Memory B cell (primary cell): ENCODE data around the gene PKIB.
A peak's percentile ranks its signal among the peaks of the same experiment; 100 is the strongest.

Experiments
- ATAC-seq: fragments of 150-1000 bp; cut with Tn5 transposase; 2 replicates; pipeline ENCODE4 v1.10.0; 2021; ENCODE audit warnings: low read depth, mild to moderate bottlenecking, moderate library complexity
- DNase-seq, 2 donors: peaks; one replicate each; pipeline ENCODE4 v3.0.0; 2022; ENCODE audit warnings: low spot score in 2 of 2
- H3K27ac Mint-ChIP-seq: one replicate; pipeline ENCODE4 v1.8.0; 2022; ENCODE audit warnings: mild to moderate bottlenecking, moderate library complexity, mixed read lengths
- H3K27me3 Mint-ChIP-seq: one replicate; pipeline ENCODE4 v1.8.0; 2022; ENCODE audit warnings: mixed read lengths
- H3K36me3 Mint-ChIP-seq: one replicate; pipeline ENCODE4 v1.8.0; 2022; ENCODE audit warnings: mild to moderate bottlenecking, mixed read lengths
- H3K4me1 Mint-ChIP-seq: one replicate; pipeline ENCODE4 v1.8.0; 2022; ENCODE audit warnings: mixed read lengths
- H3K4me3 Mint-ChIP-seq: one replicate; pipeline ENCODE4 v1.8.0; 2022; ENCODE audit warnings: mild to moderate bottlenecking, moderate library complexity, mixed read lengths
- H3K9me3 Mint-ChIP-seq: one replicate; pipeline ENCODE4 v1.8.0; 2022; ENCODE audit warnings: mixed read lengths

PKIB gene

GRCh38 chr6:122692807-122693580 is 82.8 kb downstream of the PKIB start:
- DNase-seq: no peak
- no peak for ATAC-seq
- Mint-ChIP-seq H3K9me3 (peaks cover 5% of the 10 kb centered on the region), H3K4me1 (no peaks in the 10 kb centered on the region), H3K27me3 (no peaks in the 10 kb centered on the region), H3K36me3 (no peaks in the 10 kb centered on the region), H3K27ac (no peak overlapping the region), H3K4me3 (no peak overlapping the region)

- Mint-ChIP-seq H3K4me1 (no peaks in the 10 kb centered on the region), H3K9me3 (peaks cover 4% of the 10 kb centered on the region), H3K4me3 (no peak overlapping the region), H3K36me3 (no peaks in the 10 kb centered on the region), H3K27me3 (no peaks in the 10 kb centered on the region), H3K27ac (no peak overlapping the region)
- no peak for DNase-seq
- no peak for ATAC-seq
These were observed 83.9 kb downstream of the PKIB start for GRCh38 chr6:122694075-122694474.

- Mint-ChIP-seq H3K36me3 (no peaks in the 10 kb centered on the region), H3K4me3 (no peak overlapping the region), H3K27ac (no peak overlapping the region), H3K4me1 (no peaks in the 10 kb centered on the region), H3K27me3 (no peaks in the 10 kb centered on the region), H3K9me3 (peaks cover 1% of the 10 kb centered on the region)
- DNase-seq (no peak), ATAC-seq (no peak)
These were observed 84.4 kb downstream of the PKIB start for GRCh38 chr6:122694602-122695001.

- no peak overlapping the region for H3K27ac Mint-ChIP-seq
- no peak for DNase-seq
- H3K4me1 Mint-ChIP-seq: no peaks in the 10 kb centered on the region
- peaks cover under 1% of the 10 kb centered on the region for H3K9me3 Mint-ChIP-seq
- no peaks in the 10 kb centered on the region for H3K36me3 Mint-ChIP-seq
- no peak overlapping the region for H3K4me3 Mint-ChIP-seq
- ATAC-seq: no peak
- H3K27me3 Mint-ChIP-seq: no peaks in the 10 kb centered on the region
These were observed 85.0 kb downstream of the PKIB start for GRCh38 chr6:122695188-122695587.

GRCh38 chr6:122696079-122696478 is 85.9 kb downstream of the PKIB start:
- no peaks in the 10 kb centered on the region for H3K27me3 Mint-ChIP-seq
- H3K36me3 Mint-ChIP-seq: no peaks in the 10 kb centered on the region
- no peaks in the 10 kb centered on the region for H3K4me1 Mint-ChIP-seq
- H3K4me3 Mint-ChIP-seq: no peak overlapping the region
- no peak overlapping the region for H3K27ac Mint-ChIP-seq
- no peak for DNase-seq
- H3K9me3 Mint-ChIP-seq: no peaks in the 10 kb centered on the region
- ATAC-seq: no peak

GRCh38 chr6:122696853-122697252 is 86.6 kb downstream of the PKIB start:
- DNase-seq: no peak
- Mint-ChIP-seq H3K4me1 (peaks cover 4% of the 10 kb centered on the region), H3K36me3 (no peaks in the 10 kb centered on the region), H3K27me3 (no peaks in the 10 kb centered on the region), H3K4me3 (no peak overlapping the region), H3K27ac (no peak overlapping the region), H3K9me3 (no peaks in the 10 kb centered on the region)
- no peak for ATAC-seq

- no peaks in the 10 kb centered on the region for H3K27me3 Mint-ChIP-seq
- no peak overlapping the region for H3K4me3 Mint-ChIP-seq
- H3K9me3 Mint-ChIP-seq: no peaks in the 10 kb centered on the region
- H3K27ac Mint-ChIP-seq: no peak overlapping the region
- H3K4me1 Mint-ChIP-seq: peaks cover 4% of the 10 kb centered on the region
- no peak for DNase-seq
- H3K36me3 Mint-ChIP-seq: no peaks in the 10 kb centered on the region
- ATAC-seq: no peak
These were observed 87.3 kb downstream of the PKIB start for GRCh38 chr6:122697458-122697857.

- H3K36me3 Mint-ChIP-seq: no peaks in the 10 kb centered on the region
- H3K27me3 Mint-ChIP-seq: peaks cover 5% of the 10 kb centered on the region
- ATAC-seq (no peak), DNase-seq (no peak)
- H3K9me3 Mint-ChIP-seq: no peaks in the 10 kb centered on the region
- H3K4me3 Mint-ChIP-seq: no peak overlapping the region
- peaks cover 4% of the 10 kb centered on the region for H3K4me1 Mint-ChIP-seq
- H3K27ac Mint-ChIP-seq: no peak overlapping the region
These were observed 91.5 kb downstream of the PKIB start for GRCh38 chr6:122701666-122702065.

GRCh38 chr6:122702841-122703240 is 92.6 kb downstream of the PKIB start:
- DNase-seq: no peak
- Mint-ChIP-seq H3K27ac (no peak overlapping the region), H3K36me3 (no peaks in the 10 kb centered on the region)

GRCh38 chr6:122704066-122704465 is 93.9 kb downstream of the PKIB start:
- Mint-ChIP-seq H3K27ac (no peak overlapping the region), H3K4me1 (peaks cover 4% of the 10 kb centered on the region), H3K4me3 (no peak overlapping the region), H3K9me3 (no peaks in the 10 kb centered on the region), H3K27me3 (peaks cover 5% of the 10 kb centered on the region), H3K36me3 (no peaks in the 10 kb centered on the region)
- ATAC-seq (no peak), DNase-seq (no peak)

More at GRCh38 chr6:122702841-122703240, 92.6 kb downstream of the PKIB start:
- H3K4me3 Mint-ChIP-seq: no peak overlapping the region
- H3K9me3 Mint-ChIP-seq: no peaks in the 10 kb centered on the region
- H3K27me3 Mint-ChIP-seq: peaks cover 5% of the 10 kb centered on the region
- H3K4me1 Mint-ChIP-seq: peaks cover 4% of the 10 kb centered on the region
- no peak for ATAC-seq

GRCh38 chr6:122709922-122710512 is 99.8 kb downstream of the PKIB start:
- no peak for DNase-seq

GRCh38 chr6:122710908-122711635 is 100.9 kb downstream of the PKIB start:
- Mint-ChIP-seq H3K27ac (no peak overlapping the region), H3K4me1 (no peaks in the 10 kb centered on the region), H3K4me3 (no peak overlapping the region), H3K36me3 (no peaks in the 10 kb centered on the region), H3K27me3 (peaks cover 2% of the 10 kb centered on the region), H3K9me3 (no peaks in the 10 kb centered on the region)
- ATAC-seq: no peak
- no peak for DNase-seq

More at GRCh38 chr6:122709922-122710512, 99.8 kb downstream of the PKIB start:
- Mint-ChIP-seq H3K4me3 (no peak overlapping the region), H3K36me3 (no peaks in the 10 kb centered on the region), H3K9me3 (no peaks in the 10 kb centered on the region), H3K27ac (no peak overlapping the region), H3K4me1 (no peaks in the 10 kb centered on the region), H3K27me3 (peaks cover 5% of the 10 kb centered on the region)
- ATAC-seq: peak; percentile 92

GRCh38 chr6:122712093-122712447 is 101.9 kb downstream of the PKIB start:
- H3K27ac Mint-ChIP-seq: no peak overlapping the region
- DNase-seq (no peak), ATAC-seq (no peak)

GRCh38 chr6:122712448-122713137 is 102.4 kb downstream of the PKIB start:
- H3K9me3 Mint-ChIP-seq: no peaks in the 10 kb centered on the region
- H3K4me1 Mint-ChIP-seq: no peaks in the 10 kb centered on the region
- no peak overlapping the region for H3K4me3 Mint-ChIP-seq
- ATAC-seq (no peak), DNase-seq (no peak)
- no peaks in the 10 kb centered on the region for H3K27me3 Mint-ChIP-seq
- H3K36me3 Mint-ChIP-seq: no peaks in the 10 kb centered on the region
- H3K27ac Mint-ChIP-seq: no peak overlapping the region

More at GRCh38 chr6:122712093-122712447, 101.9 kb downstream of the PKIB start:
- no peaks in the 10 kb centered on the region for H3K27me3 Mint-ChIP-seq
- no peaks in the 10 kb centered on the region for H3K9me3 Mint-ChIP-seq
- H3K36me3 Mint-ChIP-seq: no peaks in the 10 kb centered on the region
- no peak overlapping the region for H3K4me3 Mint-ChIP-seq
- no peaks in the 10 kb centered on the region for H3K4me1 Mint-ChIP-seq
